Loucy (cell line): ENCODE results near the gene SLC9A9.

Source experiments
- CTCF ChIP-seq: fragments of 200-600 bp; sonication (generic); conservative IDR thresholded peaks from 2 replicates; pipeline ENCODE4 v1.5.1; 2014; ENCODE audit warnings: mild to moderate bottlenecking, antibody characterized with exemption, low read length
- EZH2phosphoT487 ChIP-seq: fragments of 200-600 bp; IDR thresholded peaks from 2 replicates; pipeline ENCODE4 v1.6.1; 2018; ENCODE audit warnings: antibody characterized with exemption, mild to moderate bottlenecking, moderate library complexity, borderline replicate concordance

GRCh38 chr3:143888846-143889245 is 40.6 kb upstream of the SLC9A9 start:
- TF ChIP-seq CTCF (no peak), EZH2phosphoT487 (no peak)
